Ramos (cell line): ENCODE measurements around the gene PPP1R14B.

Experiments
- in situ Hi-C: fragments of 300-500 bp; cut with MboI; formaldehyde crosslinking; loops from one replicate; pipeline ENCODE4 v1.14.3; 2022; ENCODE audit warnings: low sequenced_read_pairs; ENCODE audit not compliant: unreplicated experiment

Gene PPP1R14B

GRCh38 chr11:64203421-64204079 lies 43.2 kb downstream of the PPP1R14B start:
- in situ Hi-C loops = loop anchor here (5.0 kb wide), 1 partner anchor 99 kb away; the partner anchor contains the start of gene CATSPERZ

- in situ Hi-C loops = loop anchor here (5.0 kb wide), 1 partner anchor 99 kb away; the partner anchor contains the start of gene CATSPERZ
Measured at GRCh38 chr11:64202992-64203391, 43.8 kb downstream of the PPP1R14B start.

GRCh38 chr11:64201543-64201942 lies 45.2 kb downstream of the PPP1R14B start:
- in situ Hi-C loops = loop anchor here (5.0 kb wide), 1 partner anchor 101 kb away; the partner anchor contains the start of gene CATSPERZ

- in situ Hi-C loops = no loop called here
Measured at GRCh38 chr11:64198511-64198910, 48.2 kb downstream of the PPP1R14B start.

- in situ Hi-C loops = no loop called here
Measured at GRCh38 chr11:64196626-64197025, 50.1 kb downstream of the PPP1R14B start.
